ENCODE measurements around the gene KRT9. TPM values are rescaled to one million over a fixed set of nuclear protein-coding genes. Genes with fewer than 3 reads are reported as not detected.

The KRT9 gene
- total and polyA plus RNA-seq, 2 of the 13 experiments (the other 11 are each of a cell fraction or from before 2014, with no cell fraction given): not detected

DNA sequence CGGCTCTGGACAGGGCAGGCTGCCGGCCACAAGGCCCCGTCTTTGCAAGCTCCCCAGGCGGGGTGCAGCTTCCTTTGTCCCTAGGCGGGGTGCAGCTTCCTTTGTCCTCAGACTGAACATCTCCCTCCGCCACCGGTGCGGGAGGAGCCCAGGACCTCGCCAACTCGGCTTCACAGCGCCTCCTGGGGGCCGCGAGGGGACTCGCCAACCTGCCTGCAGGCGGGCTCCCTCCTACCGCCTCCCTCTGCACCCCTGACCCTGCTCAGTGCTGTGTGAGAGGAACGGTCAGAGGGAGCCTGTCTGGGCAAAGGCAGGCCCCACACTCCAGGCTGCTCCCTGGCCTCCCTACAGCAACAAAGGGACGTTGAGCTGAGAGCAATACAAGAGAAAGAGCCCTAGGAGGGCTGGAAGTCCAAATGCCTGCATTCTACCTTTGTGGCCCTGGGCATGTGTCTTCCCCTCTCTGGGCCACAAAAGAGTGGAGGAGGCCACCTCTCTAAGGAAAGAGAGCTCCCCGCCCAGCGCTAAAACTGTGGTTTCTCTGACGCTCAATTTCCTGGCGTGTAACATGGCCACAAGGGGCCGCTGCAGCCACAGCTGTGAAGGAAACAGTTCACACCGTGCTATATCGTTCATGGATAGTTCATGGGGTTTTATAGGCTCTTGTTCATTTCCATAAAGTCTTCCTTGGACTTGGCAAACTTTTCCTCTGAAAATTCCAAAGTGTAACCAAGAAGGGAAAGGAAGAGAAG lies 22.8 kb downstream of the KRT9 start (continued):
- TF ChIP-seq, protein P1, sequence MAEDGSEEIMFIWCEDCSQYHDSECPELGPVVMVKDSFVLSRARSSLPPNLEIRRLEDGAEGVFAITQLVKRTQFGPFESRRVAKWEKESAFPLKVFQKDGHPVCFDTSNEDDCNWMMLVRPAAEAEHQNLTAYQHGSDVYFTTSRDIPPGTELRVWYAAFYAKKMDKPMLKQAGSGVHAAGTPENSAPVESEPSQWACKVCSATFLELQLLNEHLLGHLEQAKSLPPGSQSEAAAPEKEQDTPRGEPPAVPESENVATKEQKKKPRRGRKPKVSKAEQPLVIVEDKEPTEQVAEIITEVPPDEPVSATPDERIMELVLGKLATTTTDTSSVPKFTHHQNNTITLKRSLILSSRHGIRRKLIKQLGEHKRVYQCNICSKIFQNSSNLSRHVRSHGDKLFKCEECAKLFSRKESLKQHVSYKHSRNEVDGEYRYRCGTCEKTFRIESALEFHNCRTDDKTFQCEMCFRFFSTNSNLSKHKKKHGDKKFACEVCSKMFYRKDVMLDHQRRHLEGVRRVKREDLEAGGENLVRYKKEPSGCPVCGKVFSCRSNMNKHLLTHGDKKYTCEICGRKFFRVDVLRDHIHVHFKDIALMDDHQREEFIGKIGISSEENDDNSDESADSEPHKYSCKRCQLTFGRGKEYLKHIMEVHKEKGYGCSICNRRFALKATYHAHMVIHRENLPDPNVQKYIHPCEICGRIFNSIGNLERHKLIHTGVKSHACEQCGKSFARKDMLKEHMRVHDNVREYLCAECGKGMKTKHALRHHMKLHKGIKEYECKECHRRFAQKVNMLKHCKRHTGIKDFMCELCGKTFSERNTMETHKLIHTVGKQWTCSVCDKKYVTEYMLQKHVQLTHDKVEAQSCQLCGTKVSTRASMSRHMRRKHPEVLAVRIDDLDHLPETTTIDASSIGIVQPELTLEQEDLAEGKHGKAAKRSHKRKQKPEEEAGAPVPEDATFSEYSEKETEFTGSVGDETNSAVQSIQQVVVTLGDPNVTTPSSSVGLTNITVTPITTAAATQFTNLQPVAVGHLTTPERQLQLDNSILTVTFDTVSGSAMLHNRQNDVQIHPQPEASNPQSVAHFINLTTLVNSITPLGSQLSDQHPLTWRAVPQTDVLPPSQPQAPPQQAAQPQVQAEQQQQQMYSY (CRISPR knock-in tag; IDR thresholded peaks at IDR 0.05): no peak
- TF ChIP-seq, protein P2, sequence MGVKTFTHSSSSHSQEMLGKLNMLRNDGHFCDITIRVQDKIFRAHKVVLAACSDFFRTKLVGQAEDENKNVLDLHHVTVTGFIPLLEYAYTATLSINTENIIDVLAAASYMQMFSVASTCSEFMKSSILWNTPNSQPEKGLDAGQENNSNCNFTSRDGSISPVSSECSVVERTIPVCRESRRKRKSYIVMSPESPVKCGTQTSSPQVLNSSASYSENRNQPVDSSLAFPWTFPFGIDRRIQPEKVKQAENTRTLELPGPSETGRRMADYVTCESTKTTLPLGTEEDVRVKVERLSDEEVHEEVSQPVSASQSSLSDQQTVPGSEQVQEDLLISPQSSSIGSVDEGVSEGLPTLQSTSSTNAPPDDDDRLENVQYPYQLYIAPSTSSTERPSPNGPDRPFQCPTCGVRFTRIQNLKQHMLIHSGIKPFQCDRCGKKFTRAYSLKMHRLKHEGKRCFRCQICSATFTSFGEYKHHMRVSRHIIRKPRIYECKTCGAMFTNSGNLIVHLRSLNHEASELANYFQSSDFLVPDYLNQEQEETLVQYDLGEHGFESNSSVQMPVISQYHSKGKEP (CRISPR knock-in tag; IDR thresholded peaks at IDR 0.05): no peak; the same call in 1 of the 2 replicates
- TF ChIP-seq HOXD1 (CRISPR knock-in tag; IDR thresholded peaks at IDR 0.05) (no peak; the same call in 1 of the 2 replicates), ZNF577 (CRISPR knock-in tag; IDR thresholded peaks at IDR 0.05; ENCODE audit: borderline replicate concordance, low read depth) (no peak), KLF11 (CRISPR knock-in tag; IDR thresholded peaks at IDR 0.05) (0 out of 2 replicates have a peak, but pooled peaks have one; percentile 38), RBM22 (optimal IDR thresholded peaks at IDR 0.05; ENCODE audit: low read length) (no peak), ARNT2 (CRISPR knock-in tag; IDR thresholded peaks at IDR 0.05; ENCODE audit: low read depth) (peak; percentile 51), ZNF788 (CRISPR knock-in tag; IDR thresholded peaks at IDR 0.05; ENCODE audit: borderline replicate concordance) (no peak), ZNF747 (CRISPR knock-in tag; IDR thresholded peaks at IDR 0.05; ENCODE audit: borderline replicate concordance) (no peak), RBFOX2 (IDR thresholded peaks at IDR 0.05; ENCODE audit: low read depth, low read length) (no peak), ZNF431 (CRISPR knock-in tag; IDR thresholded peaks at IDR 0.05; ENCODE audit: borderline replicate concordance, low read depth) (no peak), ZKSCAN8 (CRISPR knock-in tag; IDR thresholded peaks at IDR 0.05; ENCODE audit: borderline replicate concordance) (no peak; the same call in 1 of the 2 replicates), ZNF251 (CRISPR knock-in tag; IDR thresholded peaks at IDR 0.05) (no peak), HCFC1 (IDR thresholded peaks at IDR 0.05; ENCODE audit: low read depth, low read length) (no peak)
- TF ChIP-seq, protein P3, sequence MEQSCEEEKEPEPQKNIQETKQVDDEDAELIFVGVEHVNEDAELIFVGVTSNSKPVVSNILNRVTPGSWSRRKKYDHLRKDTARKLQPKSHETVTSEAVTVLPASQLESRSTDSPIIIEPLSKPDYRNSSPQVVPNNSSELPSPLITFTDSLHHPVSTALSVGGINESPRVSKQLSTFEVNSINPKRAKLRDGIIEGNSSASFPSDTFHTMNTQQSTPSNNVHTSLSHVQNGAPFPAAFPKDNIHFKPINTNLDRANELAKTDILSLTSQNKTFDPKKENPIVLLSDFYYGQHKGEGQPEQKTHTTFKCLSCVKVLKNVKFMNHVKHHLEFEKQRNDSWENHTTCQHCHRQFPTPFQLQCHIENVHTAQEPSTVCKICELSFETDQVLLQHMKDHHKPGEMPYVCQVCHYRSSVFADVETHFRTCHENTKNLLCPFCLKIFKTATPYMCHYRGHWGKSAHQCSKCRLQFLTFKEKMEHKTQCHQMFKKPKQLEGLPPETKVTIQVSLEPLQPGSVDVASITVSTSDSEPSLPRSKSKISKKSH (CRISPR knock-in tag; IDR thresholded peaks at IDR 0.05; ENCODE audit: borderline replicate concordance): peak; percentile 53; the same call in 1 of the 2 replicates
- TF ChIP-seq, protein P4, sequence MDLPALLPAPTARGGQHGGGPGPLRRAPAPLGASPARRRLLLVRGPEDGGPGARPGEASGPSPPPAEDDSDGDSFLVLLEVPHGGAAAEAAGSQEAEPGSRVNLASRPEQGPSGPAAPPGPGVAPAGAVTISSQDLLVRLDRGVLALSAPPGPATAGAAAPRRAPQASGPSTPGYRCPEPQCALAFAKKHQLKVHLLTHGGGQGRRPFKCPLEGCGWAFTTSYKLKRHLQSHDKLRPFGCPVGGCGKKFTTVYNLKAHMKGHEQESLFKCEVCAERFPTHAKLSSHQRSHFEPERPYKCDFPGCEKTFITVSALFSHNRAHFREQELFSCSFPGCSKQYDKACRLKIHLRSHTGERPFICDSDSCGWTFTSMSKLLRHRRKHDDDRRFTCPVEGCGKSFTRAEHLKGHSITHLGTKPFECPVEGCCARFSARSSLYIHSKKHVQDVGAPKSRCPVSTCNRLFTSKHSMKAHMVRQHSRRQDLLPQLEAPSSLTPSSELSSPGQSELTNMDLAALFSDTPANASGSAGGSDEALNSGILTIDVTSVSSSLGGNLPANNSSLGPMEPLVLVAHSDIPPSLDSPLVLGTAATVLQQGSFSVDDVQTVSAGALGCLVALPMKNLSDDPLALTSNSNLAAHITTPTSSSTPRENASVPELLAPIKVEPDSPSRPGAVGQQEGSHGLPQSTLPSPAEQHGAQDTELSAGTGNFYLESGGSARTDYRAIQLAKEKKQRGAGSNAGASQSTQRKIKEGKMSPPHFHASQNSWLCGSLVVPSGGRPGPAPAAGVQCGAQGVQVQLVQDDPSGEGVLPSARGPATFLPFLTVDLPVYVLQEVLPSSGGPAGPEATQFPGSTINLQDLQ (CRISPR knock-in tag; IDR thresholded peaks at IDR 0.05): no peak
- TF ChIP-seq, protein P5, sequence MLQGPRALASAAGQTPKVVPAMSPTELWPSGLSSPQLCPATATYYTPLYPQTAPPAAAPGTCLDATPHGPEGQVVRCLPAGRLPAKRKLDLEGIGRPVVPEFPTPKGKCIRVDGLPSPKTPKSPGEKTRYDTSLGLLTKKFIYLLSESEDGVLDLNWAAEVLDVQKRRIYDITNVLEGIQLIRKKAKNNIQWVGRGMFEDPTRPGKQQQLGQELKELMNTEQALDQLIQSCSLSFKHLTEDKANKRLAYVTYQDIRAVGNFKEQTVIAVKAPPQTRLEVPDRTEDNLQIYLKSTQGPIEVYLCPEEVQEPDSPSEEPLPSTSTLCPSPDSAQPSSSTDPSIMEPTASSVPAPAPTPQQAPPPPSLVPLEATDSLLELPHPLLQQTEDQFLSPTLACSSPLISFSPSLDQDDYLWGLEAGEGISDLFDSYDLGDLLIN (CRISPR knock-in tag; IDR thresholded peaks at IDR 0.05; ENCODE audit: borderline replicate concordance): no peak; the same call in 1 of the 2 replicates

Data from HepG2 (cell line).